Measurements from ENCODE around the gene SLC22A13. TPM values are rescaled to one million over a fixed set of nuclear protein-coding genes. Genes with fewer than 3 reads are reported as not detected.

Gene SLC22A13
- total and polyA plus RNA-seq, 9 of the 15 experiments (the other 6 are each of a cell fraction or from before 2014, with no cell fraction given) = 0.09 to 0.49 (median 0.17) TPM; not detected in 3

DNA sequence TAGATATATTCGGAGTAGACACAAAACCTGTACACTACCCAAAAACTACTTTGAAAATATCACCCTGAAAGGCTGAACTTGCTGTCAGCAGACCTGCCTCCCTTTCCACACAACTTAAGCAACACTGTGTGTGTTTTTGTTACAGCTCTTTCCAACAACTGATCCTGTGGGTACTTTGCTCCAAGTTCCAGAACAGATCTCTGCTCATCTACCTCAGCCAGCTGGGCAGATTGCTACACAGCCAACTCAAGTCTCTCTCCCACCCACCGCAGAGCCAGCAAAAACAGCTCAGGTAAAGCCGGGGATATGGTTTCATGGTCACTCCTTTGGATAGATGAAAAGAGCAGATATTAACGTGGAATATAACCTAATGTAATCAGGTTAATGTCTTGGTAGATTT is 19.7 kb upstream of the SLC22A13 start:
- H3K4me3 ChIP-seq = no peak overlapping the region
- H3K36me3 ChIP-seq (ENCODE audit: control insufficient read depth, insufficient read depth, low read length) = peaks cover 78% of the 10 kb centered on the region
- H3K4me1 ChIP-seq (replicated peaks in 1 of 2; ENCODE audit: control insufficient read depth in 2 of 2, insufficient read depth in 2 of 2, low read length in 2 of 2) = no peaks in the 10 kb centered on the region
- TF ChIP-seq, protein P1, sequence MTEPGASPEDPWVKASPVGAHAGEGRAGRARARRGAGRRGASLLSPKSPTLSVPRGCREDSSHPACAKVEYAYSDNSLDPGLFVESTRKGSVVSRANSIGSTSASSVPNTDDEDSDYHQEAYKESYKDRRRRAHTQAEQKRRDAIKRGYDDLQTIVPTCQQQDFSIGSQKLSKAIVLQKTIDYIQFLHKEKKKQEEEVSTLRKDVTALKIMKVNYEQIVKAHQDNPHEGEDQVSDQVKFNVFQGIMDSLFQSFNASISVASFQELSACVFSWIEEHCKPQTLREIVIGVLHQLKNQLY (CRISPR knock-in tag; conservative IDR thresholded peaks at IDR 0.05) = no peak
- TF ChIP-seq ZBTB7A (IDR thresholded peaks at IDR 0.05; ENCODE audit: borderline replicate concordance, control insufficient read depth, low read depth, low read length) = no peak
- TF ChIP-seq, protein P2, sequence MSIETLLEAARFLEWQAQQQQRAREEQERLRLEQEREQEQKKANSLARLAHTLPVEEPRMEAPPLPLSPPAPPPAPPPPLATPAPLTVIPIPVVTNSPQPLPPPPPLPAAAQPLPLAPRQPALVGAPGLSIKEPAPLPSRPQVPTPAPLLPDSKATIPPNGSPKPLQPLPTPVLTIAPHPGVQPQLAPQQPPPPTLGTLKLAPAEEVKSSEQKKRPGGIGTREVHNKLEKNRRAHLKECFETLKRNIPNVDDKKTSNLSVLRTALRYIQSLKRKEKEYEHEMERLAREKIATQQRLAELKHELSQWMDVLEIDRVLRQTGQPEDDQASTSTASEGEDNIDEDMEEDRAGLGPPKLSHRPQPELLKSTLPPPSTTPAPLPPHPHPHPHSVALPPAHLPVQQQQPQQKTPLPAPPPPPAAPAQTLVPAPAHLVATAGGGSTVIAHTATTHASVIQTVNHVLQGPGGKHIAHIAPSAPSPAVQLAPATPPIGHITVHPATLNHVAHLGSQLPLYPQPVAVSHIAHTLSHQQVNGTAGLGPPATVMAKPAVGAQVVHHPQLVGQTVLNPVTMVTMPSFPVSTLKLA (conservative IDR thresholded peaks at IDR 0.05) = no peak
- no peak for TF ChIP-seq HNRNPLL (IDR thresholded peaks at IDR 0.05; ENCODE audit: low read depth, low read length, poor library complexity, severe bottlenecking)
- TF ChIP-seq HMG20A (CRISPR knock-in tag; conservative IDR thresholded peaks at IDR 0.05) = no peak
- TF ChIP-seq, protein P3, sequence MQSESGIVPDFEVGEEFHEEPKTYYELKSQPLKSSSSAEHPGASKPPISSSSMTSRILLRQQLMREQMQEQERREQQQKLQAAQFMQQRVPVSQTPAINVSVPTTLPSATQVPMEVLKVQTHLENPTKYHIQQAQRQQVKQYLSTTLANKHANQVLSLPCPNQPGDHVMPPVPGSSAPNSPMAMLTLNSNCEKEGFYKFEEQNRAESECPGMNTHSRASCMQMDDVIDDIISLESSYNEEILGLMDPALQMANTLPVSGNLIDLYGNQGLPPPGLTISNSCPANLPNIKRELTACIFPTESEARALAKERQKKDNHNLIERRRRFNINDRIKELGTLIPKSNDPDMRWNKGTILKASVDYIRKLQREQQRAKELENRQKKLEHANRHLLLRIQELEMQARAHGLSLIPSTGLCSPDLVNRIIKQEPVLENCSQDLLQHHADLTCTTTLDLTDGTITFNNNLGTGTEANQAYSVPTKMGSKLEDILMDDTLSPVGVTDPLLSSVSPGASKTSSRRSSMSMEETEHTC (IDR thresholded peaks at IDR 0.05) = no peak
- TF ChIP-seq, protein P4, sequence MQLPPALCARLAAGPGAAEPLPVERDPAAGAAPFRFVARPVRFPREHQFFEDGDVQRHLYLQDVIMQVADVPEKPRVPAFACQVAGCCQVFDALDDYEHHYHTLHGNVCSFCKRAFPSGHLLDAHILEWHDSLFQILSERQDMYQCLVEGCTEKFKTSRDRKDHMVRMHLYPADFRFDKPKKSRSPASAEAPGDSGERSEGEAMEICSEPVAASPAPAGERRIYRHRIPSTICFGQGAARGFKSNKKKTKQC (CRISPR knock-in tag; IDR thresholded peaks at IDR 0.05) = no peak
- TF ChIP-seq, protein P5, sequence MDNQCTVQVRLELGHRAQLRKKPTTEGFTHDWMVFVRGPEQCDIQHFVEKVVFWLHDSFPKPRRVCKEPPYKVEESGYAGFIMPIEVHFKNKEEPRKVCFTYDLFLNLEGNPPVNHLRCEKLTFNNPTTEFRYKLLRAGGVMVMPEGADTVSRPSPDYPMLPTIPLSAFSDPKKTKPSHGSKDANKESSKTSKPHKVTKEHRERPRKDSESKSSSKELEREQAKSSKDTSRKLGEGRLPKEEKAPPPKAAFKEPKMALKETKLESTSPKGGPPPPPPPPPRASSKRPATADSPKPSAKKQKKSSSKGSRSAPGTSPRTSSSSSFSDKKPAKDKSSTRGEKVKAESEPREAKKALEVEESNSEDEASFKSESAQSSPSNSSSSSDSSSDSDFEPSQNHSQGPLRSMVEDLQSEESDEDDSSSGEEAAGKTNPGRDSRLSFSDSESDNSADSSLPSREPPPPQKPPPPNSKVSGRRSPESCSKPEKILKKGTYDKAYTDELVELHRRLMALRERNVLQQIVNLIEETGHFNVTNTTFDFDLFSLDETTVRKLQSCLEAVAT (IDR thresholded peaks at IDR 0.05) = no peak
- TF ChIP-seq FOXJ2 (tag; IDR thresholded peaks at IDR 0.05) = no peak
- no peak for TF ChIP-seq BRCA1 (IDR thresholded peaks at IDR 0.05)
- no peak for TF ChIP-seq BRCA1 (CRISPR knock-in tag; IDR thresholded peaks at IDR 0.05)
- TF ChIP-seq ZNF165 (CRISPR knock-in tag; IDR thresholded peaks at IDR 0.05; ENCODE audit: borderline replicate concordance) = no peak
- no peak for TF ChIP-seq ZSCAN29 (IDR thresholded peaks at IDR 0.05)
- no peak for TF ChIP-seq TARDBP (IDR thresholded peaks at IDR 0.05)
- TF ChIP-seq PTBP1 (IDR thresholded peaks at IDR 0.05; ENCODE audit: low read depth, low read length) = no peak
- no peak for TF ChIP-seq ZNF224 (CRISPR knock-in tag; IDR thresholded peaks at IDR 0.05)
- in situ Hi-C loops (cut with MboI) = no loop called here
- BruUV-seq (replicated peaks) = no TSS peak
- ATAC-seq = no peak
- intact Hi-C loops (cut with micrococcal nuclease) = no loop called here
- no peak overlapping the region for H3K4me2 ChIP-seq (ENCODE audit: insufficient read depth, low read length)
- WGBS (ENCODE audit: insufficient coverage, low coverage, missing lambda C conversion rate) = 81% methylated on average over 4 of the region's 4 CpGs
- no peak for FAIRE-seq
- no peaks in the 10 kb centered on the region for H4K20me1 ChIP-seq (replicated peaks; ENCODE audit: control insufficient read depth, insufficient read depth, low read length)
- H3K9me1 ChIP-seq (ENCODE audit: control insufficient read depth, insufficient read depth, low read length) = no peaks in the 10 kb centered on the region
- H3K9me3 ChIP-seq (replicated peaks; ENCODE audit: control insufficient read depth, insufficient read depth, low read depth, low read length) = no peaks in the 10 kb centered on the region
- H3K79me2 ChIP-seq (ENCODE audit: control insufficient read depth, insufficient read depth, low read length) = no peaks in the 10 kb centered on the region
- ChIA-PET CTCF (ENCODE audit: low intra/inter-chr PET ratio) (no interaction called here), POLR2A (interaction anchor here (1.2 kb wide), 1 partner anchor 13 kb away, joined by 3 read pairs; no protein-coding TSS in a partner anchor)
- H3K27me3 ChIP-seq (ENCODE audit: control insufficient read depth in 2 of 2, insufficient read depth in 2 of 2, low read length in 2 of 2) = no peaks in the 10 kb centered on the region
- no peak overlapping the region for H2AFZ ChIP-seq (ENCODE audit: low read depth, low read length)
- H3K27ac ChIP-seq (ENCODE audit: extremely low read depth, low read depth, low read length) = no peak overlapping the region
- no peak overlapping the region for H3K9ac ChIP-seq (ENCODE audit: insufficient read depth in 1 of 2, low read depth in 2 of 2, low read length in 2 of 2)
- DNase-seq (ENCODE audit: extremely low read depth in 1 of 4, low spot score in 3 of 4) = no peak

Measured in K562 (cell line).